NCI-H2227 treated with DMSO at 0.1 percent for 48 hours (cell line): Measurements from ENCODE around the gene ZNF19.

Experiments used
- DNase-seq: peaks from one replicate; lab custom pipeline; 2025; lab: John Stamatoyannopoulos, UW

ZNF19 gene

DNA sequence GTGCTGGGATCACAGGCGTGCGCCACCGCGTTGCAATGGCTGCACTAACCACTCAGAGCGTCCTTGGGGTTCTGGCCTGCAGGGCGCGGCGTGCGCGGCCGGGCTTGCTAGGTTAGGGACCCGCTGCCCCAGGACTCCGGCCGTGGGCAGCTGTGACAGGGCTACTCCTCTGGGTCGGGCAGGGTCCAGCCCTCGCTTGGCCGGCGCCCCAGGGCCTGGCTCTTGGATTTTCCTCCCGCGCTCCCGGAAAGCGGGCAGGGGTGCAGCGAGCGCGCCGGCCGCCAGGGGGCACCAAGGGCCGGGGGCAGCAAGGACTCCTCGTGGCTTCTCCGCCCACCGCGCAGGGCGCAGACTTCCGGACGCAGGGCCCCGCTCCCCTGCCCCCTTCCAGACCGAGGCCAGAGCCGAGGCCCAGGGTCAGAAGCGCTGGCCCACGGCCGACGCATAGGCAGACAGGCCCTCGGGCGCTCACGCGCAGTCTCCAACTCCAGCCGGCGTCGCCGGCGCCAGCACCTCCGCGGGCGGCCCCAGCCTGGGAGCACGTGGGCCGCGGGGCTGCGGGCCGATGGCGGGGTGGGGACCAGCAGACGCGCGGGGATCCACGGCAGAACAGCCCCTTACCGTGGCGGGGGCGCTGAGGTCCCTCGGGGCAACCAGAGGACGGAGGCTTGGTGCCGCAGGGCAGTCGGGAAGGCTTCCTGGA lies 47.6 kb downstream of the ZNF19 start:
- DNase-seq: no peak

DNA sequence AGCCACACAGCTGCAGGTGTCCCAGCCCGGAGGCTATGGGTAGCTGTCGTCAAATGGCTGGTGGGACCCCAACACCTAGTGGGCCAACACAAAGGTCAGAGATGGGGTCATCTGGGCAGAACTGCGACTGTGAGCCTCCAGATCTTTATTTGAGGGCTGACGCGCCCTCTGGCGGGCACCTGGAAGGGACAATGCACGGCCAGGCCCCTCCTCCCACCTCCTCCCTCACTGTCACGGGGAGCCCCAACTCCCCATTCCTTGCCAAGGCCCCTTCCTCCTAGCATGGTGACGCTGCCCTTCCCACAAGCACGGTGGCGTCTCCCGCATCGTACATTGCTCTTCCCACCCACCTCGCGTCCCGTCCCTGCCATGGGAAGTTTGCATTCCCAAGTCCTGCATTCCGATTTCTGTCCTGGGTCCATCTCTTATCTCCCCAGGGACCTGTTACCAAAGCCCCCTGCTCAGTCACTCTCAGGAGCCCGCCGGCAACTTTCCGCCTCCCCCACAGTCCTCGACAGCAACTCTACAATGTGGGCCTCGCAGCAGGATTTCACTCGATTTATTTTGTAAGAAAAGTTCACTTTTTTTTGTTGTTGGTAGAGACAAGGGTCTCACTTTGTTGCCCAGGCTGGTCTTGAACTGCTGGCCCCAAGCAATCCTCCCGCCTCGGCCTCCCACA lies 48.3 kb downstream of the ZNF19 start:
- DNase-seq: no peak

- no peak for DNase-seq
Observed at GRCh38 chr16:71439523-71439922, 49.6 kb downstream of the ZNF19 start.

DNA sequence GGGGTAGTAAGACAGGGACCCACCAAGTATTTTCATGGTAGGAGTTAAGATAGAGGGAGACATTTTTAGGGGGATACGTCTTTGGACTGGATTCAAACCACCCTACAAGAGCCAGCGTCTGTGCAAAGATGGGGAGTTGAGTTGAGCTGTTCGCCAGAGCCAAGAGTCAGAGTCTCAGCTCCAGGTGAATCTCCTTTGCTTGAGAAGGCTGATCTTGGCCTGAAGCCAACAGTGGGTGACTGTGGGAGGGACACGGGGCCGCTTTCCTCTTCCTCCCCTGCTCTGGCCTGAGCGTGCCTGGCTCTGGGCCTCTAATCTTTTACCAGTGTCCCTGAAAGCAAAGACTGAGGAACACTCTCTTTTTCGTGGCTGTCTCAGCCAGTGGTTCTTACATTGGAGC lies 52.7 kb downstream of the ZNF19 start:
- no peak for DNase-seq

DNA sequence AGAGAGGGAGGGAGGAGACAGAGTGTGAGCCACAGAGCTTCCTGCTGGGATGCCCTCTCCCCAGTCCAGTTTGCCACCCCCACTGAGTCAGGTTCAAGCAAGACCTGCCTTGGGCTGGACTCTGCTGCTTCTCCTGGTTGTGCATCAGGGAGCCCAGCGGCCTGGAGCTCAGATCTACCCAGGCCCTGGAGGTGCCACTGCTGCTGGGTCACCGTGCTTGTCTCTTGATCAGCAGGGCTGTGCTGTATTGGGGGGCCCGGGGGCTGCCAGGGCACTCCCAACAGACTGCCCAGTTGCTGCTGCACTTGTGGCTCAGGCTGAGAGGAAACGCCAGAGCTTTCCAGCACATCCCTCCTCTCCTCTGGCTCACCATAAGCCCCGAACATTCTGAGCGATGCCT lies 56.2 kb downstream of the ZNF19 start:
- DNase-seq: no peak

GRCh38 chr16:71431991-71432390 lies 57.1 kb downstream of the ZNF19 start:
- no peak for DNase-seq

GRCh38 chr16:71431176-71431575 lies 57.9 kb downstream of the ZNF19 start:
- no peak for DNase-seq

- DNase-seq: no peak
Observed at GRCh38 chr16:71430744-71431143, 58.4 kb downstream of the ZNF19 start.

GRCh38 chr16:71429581-71429980 lies 59.5 kb downstream of the ZNF19 start:
- no peak for DNase-seq

GRCh38 chr16:71428883-71429282 lies 60.2 kb downstream of the ZNF19 start:
- no peak for DNase-seq

DNA sequence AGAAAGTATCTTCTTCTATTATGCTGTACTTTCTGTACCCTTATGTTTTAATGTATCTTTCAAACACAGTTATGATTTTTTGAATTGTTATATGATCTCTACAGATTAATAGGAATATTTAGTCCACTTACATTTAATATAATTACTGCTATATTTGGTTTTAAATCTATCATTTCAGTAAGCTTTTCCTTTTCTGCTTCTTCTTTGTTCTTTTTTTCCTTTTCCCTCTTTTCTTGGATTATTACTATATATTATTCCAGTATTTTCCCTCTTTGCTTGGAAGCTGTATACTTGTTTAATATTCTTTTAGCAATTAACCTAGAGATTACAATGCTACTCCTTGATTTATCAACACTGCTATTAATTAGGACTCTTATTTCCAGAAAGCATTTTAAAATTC lies 60.7 kb downstream of the ZNF19 start:
- no peak for DNase-seq

DNA sequence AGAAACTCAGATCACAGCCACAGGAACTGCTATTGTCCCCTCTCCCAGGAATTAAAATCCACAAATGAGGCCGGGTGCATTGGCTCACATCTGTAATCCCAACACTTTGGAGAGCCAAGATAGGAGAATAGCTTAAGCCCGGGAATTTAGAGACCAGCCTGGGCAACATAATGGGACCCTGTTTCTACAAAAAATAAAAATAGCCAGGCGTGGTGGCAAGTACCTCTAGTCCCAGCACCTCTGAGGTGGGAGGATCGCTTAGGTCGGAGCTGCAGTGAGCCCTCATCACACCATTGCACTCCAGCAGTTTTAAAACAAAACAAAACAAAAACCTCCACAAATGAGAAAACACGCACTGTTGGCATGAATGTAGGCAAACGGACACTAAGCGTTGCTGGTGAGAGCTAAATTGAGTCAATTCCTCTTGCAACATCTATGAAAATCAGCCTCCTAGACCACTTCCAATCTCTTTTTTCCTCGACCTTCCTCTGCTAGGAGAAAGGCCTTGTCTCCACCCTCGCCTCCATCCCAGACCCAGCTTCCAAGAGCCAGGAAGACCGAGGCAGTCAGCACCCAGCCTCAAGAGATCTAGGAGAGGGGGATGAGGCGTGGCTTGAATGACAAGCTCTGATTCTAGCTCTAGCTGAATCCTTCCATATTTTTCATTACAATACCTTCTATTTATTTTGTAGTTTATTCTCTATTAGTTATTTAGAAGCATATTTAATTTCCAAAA lies 62.1 kb downstream of the ZNF19 start:
- no peak for DNase-seq

DNA sequence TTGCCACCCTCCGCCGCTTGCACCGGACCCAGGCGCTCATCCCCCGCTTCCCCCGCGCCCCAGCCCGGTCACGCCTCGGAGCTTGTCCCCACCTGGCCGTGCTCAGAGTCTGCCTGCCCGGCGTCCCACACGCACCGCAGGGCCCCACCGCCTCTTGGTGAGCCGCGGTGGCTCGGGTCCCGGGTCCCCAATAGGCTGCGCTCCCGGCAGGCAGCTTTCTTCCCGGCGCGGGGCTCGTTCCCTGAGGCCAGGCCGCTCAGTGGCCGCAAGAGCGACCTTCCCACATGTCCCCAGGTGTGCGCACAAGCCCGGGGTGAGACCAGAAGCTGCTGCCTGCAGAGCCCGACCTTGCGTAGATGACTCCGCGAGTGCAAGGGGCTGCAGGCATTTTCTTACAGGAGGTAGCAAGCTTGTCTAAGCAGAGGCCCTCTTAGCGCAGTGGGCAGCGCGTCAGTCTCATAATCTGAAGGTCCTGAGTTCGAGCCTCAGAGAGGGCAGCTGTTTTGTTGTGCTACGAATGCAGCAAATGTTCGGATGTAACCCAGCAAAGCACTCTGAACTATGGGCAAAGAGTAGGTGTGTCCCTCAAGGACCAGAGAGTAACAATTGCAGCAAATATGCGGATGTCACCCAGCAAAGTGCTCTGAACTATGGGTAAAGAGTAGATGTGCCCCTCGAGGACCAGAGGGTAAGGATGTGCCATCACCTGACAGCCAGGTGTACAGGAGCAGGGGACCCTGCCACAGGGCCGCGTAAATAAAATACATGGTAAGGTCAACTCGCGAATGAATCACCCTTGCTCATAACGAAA lies 62.9 kb downstream of the ZNF19 start:
- DNase-seq: no peak

DNA sequence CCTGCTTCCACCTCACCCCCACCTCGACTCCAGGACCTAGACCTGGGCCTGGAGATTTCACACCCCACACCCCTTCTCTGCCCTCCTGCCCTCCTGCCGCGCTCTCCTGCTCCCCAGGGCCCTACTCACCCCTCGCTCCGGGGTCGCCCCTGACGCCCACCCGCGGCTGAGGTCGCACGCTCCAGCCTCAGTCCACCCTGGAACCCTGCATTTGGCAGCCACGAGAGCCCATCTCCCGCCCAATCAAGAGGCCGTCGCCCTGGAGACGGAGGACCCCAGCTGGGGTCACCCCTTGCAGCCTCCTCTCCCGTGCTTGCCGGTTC lies 63.4 kb downstream of the ZNF19 start:
- no peak for DNase-seq

DNA sequence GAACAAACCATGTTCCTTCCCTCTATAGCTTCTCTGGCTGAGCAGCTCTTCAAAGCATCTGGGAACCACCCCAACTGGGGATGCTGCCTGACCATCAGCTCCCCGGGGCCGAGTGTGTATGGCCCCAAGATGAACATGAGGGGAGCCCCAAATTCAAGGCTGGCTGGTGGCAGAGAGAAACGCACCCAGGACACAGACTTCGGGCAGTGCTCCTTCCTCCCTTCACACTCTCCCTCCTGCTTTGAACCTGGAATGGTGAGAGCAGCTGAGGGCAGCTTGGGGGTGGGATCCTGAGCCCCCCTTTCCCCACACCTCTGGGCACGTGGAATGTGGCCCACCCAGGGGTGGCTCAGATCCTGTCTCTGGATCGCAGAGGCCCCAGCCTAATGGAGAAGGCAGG lies 64.5 kb downstream of the ZNF19 start:
- DNase-seq: no peak

DNA sequence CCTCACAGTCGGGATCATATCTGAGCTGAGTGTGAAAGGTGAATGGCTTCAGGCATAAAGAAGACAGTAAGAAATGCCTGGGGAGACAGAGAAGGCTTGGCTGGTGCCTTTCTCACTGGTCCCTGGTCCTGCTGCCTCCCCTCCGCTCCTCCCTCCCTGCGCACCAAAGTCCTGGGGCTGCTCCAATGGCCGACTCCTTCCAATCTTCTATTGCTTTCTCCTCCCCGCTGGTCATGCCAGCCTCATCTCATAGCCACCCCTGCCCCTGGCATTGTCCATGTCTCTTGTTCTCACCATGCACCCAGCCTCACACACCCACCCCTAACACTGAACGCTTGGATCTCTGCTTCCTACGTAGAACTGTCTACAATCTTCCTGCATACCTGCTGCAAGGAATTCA lies 65.3 kb downstream of the ZNF19 start:
- DNase-seq: no peak
